ENCODE results near the gene SDC3.

- TF ChIP-seq POLR2A (IDR thresholded peaks at IDR 0.05; ENCODE audit: low read length) (no peak), GATA1 (IDR thresholded peaks at IDR 0.05; ENCODE audit: low read depth, low read length) (no peak)
Measured at GRCh38 chr1:30923597-30923996, 15.0 kb upstream of the SDC3 start.

Measured in erythroblast (primary cell).